Skeletal muscle tissue (tissue), 4 donors: ENCODE results near the gene CMTM3. TPM values are rescaled to one million over a fixed set of nuclear protein-coding genes. Genes with fewer than 3 reads are reported as not detected.
A peak's percentile ranks its signal among the peaks of the same experiment; 100 is the strongest.
"Not testable (repeated sequence)": the region's sequence is repeated elsewhere in the genome, so short reads cannot be mapped to it uniquely, and the experiment has no call there.

Source experiments
- H3K27ac ChIP-seq: one replicate; pipeline ENCODE4 v1.7.0; 2013; ENCODE audit warnings: mild to moderate bottlenecking, low read depth, low read length, inconsistent platforms
- H3K27me3 ChIP-seq, 3 donors: one replicate each; pipeline ENCODE4 v1.7.0; 2013; ENCODE audit warnings: low read length in 3 of 3; ENCODE audit not compliant: control insufficient read depth in 3 of 3, insufficient read depth in 3 of 3
- H3K36me3 ChIP-seq, 3 donors: one replicate each; pipeline ENCODE4 v1.7.0; 2013; ENCODE audit warnings: low read length in 3 of 3; ENCODE audit not compliant: control insufficient read depth in 3 of 3, insufficient read depth in 3 of 3
- H3K4me1 ChIP-seq, 3 donors: one replicate each; pipeline ENCODE4 v1.7.0; 2013; ENCODE audit warnings: low read length in 3 of 3, mild to moderate bottlenecking in 3 of 3; ENCODE audit not compliant: control insufficient read depth in 3 of 3, insufficient read depth in 3 of 3
- H3K4me3 ChIP-seq, 3 donors: one replicate each; pipeline ENCODE4 v1.7.0; 2013; ENCODE audit warnings: low read length in 3 of 3
- H3K9ac ChIP-seq, 3 donors: one replicate each; pipeline ENCODE4 v1.7.0; 2013; ENCODE audit warnings: low read length in 3 of 3, mild to moderate bottlenecking in 3 of 3, moderate library complexity in 2 of 3, low read depth in 1 of 3
- H3K9me3 ChIP-seq, 3 donors: one replicate each; pipeline ENCODE4 v1.7.0; 2013; ENCODE audit warnings: low read length in 3 of 3; ENCODE audit not compliant: control insufficient read depth in 3 of 3
- total RNA-seq: library from RNA; depleted of rRNA; stranded (reverse); fragments of >200 nt; gene quantifications from one replicate; pipeline ENCODE4 v1.2.3, GENCODE V29; 2014
- donor health status: Osteomylitis.

CMTM3 gene
- total RNA-seq, 1 donor from 2014 or later, result 23.0 TPM

GRCh38 chr16:66596559-66596958 is 7.9 kb upstream of the CMTM3 start:
- not testable (repeated sequence) for H3K27me3 ChIP-seq, H3K9ac ChIP-seq, H3K4me1 ChIP-seq, H3K4me3 ChIP-seq, H3K9me3 ChIP-seq, H3K27ac ChIP-seq, H3K36me3 ChIP-seq

DNA sequence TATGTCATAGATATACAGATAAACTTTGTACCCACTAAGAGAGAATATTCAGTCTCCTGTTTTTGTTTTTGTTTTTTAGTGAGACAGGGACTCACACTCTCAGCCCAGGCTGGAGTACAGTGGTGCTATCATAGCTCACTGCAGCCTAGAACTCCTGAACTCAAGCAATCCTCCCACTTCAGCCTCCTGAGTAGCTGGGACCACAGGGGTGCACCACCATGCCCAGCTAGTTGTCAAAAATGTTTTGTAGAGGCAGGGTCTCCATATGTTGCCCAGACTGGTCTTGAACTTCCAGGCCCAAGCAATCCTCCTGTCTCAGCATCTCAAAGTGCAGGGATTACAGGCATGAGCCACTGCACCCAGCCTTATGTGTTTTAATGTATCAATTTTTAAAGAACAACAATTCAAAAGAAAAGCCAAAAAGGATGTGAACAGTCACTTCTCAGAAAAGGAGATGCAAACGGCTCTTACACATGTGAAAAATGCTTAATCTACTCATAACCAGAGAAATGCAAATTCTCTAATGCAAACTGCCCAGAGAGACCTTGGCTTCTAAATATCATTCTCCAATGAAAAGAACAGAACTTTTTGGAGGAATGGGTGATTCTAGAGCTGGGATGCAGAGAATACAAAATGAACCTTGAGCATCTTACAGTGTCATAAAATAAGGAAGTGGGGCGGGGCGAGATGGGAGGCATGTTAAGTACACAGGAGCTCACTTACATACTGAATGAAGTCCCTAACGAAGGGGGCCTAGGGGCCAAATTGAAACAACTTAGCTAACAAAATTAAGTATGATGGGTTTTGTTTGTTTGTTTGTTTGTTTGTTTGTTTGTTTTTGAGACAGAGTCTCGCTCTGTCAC is 7.3 kb upstream of the CMTM3 start:
- Histone ChIP-seq H3K9me3 (no peaks in the 10 kb centered on the region), H3K4me1 (no peaks in the 10 kb centered on the region), H3K9ac (no peak overlapping the region), H3K36me3 (no peaks in the 10 kb centered on the region), H3K27me3 (peaks cover 3 to 7% (median 3%) of the 10 kb centered on the region in 3 donors), H3K27ac (no peak overlapping the region), H3K4me3 (no peak overlapping the region)

GRCh38 chr16:66598111-66598510 is 6.4 kb upstream of the CMTM3 start:
- no peaks in the 10 kb centered on the region for H3K36me3 ChIP-seq
- peaks cover 3 to 10% (median 6%) of the 10 kb centered on the region in 3 donors for H3K27me3 ChIP-seq
- no peaks in the 10 kb centered on the region for H3K4me1 ChIP-seq
- no peak overlapping the region for H3K27ac ChIP-seq
- H3K4me3 ChIP-seq, result no peak overlapping the region
- no peaks in the 10 kb centered on the region for H3K9me3 ChIP-seq
- H3K9ac ChIP-seq, result no peak overlapping the region

GRCh38 chr16:66599726-66600125 is 4.8 kb upstream of the CMTM3 start:
- H3K27ac ChIP-seq, result no peak overlapping the region
- H3K9me3 ChIP-seq, result no peaks in the 10 kb centered on the region
- H3K36me3 ChIP-seq, result no peaks in the 10 kb centered on the region
- H3K4me3 ChIP-seq, result no peak overlapping the region
- peaks cover 3 to 21% (median 18%) of the 10 kb centered on the region in 3 donors for H3K27me3 ChIP-seq
- H3K4me1 ChIP-seq, result peaks cover 5 to 9% (median 8%) of the 10 kb centered on the region in 3 donors
- H3K9ac ChIP-seq, result no peak overlapping the region

GRCh38 chr16:66600477-66600876 is 4.0 kb upstream of the CMTM3 start:
- no peak overlapping the region for H3K4me3 ChIP-seq
- no peaks in the 10 kb centered on the region for H3K36me3 ChIP-seq
- no peaks in the 10 kb centered on the region for H3K9me3 ChIP-seq
- H3K27me3 ChIP-seq, result peaks cover 3 to 21% (median 18%) of the 10 kb centered on the region in 3 donors
- H3K9ac ChIP-seq, result no peak overlapping the region
- peaks cover 5 to 9% (median 8%) of the 10 kb centered on the region in 3 donors for H3K4me1 ChIP-seq
- H3K27ac ChIP-seq, result no peak overlapping the region

- Histone ChIP-seq H3K9me3 (no peaks in the 10 kb centered on the region), H3K9ac (no peak overlapping the region), H3K4me1 (peaks cover 5 to 17% (median 13%) of the 10 kb centered on the region in 3 donors), H3K4me3 (no peak overlapping the region), H3K27ac (no peak overlapping the region), H3K27me3 (peaks cover 3 to 26% (median 18%) of the 10 kb centered on the region in 3 donors), H3K36me3 (no peaks in the 10 kb centered on the region)
These were observed 3.0 kb upstream of the CMTM3 start for GRCh38 chr16:66601471-66601870.

DNA sequence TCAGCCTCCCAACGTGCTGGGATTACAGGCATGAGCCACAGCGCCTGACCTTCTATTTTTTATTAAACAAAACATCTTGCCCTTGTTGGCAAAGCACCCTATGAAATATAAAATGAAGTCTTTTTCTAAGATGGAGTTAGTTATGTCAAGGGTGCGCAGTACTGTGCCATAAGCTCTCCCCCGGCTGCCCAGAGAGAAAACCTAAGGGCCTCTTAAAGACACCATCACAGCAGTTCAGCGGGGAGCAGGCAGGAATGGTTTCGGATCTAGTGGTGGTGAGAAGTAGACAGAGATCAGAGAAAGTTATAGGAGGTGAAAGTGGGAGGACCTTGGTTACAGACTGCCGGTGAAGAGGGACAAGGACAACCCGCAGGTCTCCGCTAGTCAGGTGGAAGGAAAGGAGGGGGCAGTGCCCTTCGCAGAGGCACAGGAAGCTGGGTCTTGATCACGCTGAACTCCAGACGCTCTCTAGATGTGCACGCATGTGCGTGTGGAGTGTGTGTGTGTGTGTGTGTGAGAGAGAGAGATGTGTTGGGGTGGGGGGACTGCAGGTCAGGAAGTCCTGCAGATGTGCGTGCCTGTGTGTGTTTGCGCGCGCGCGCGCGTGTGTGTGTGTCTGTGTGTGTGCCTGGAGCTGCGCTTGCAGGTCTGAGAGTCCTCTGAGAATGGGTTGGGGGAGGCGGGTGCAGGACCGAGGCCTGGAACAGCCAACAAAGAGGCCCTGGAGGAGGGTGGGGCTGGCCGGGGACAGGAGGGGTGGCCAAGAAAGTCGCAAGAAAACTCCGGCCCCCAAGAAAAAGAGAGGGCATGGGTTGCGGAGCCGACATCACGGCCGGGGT is 748 bp upstream of the CMTM3 start:
- peak overlapping the region; percentile 54 to 71 (median 70) for H3K4me3 ChIP-seq
- peaks cover 3 to 26% (median 18%) of the 10 kb centered on the region in 3 donors for H3K27me3 ChIP-seq
- peaks cover 14 to 24% (median 22%) of the 10 kb centered on the region in 3 donors for H3K4me1 ChIP-seq
- no peaks in the 10 kb centered on the region for H3K36me3 ChIP-seq
- no peaks in the 10 kb centered on the region for H3K9me3 ChIP-seq
- peak overlapping the region; percentile 19 for H3K27ac ChIP-seq
- peak overlapping the region; percentile 53 to 73 (median 61) for H3K9ac ChIP-seq

DNA sequence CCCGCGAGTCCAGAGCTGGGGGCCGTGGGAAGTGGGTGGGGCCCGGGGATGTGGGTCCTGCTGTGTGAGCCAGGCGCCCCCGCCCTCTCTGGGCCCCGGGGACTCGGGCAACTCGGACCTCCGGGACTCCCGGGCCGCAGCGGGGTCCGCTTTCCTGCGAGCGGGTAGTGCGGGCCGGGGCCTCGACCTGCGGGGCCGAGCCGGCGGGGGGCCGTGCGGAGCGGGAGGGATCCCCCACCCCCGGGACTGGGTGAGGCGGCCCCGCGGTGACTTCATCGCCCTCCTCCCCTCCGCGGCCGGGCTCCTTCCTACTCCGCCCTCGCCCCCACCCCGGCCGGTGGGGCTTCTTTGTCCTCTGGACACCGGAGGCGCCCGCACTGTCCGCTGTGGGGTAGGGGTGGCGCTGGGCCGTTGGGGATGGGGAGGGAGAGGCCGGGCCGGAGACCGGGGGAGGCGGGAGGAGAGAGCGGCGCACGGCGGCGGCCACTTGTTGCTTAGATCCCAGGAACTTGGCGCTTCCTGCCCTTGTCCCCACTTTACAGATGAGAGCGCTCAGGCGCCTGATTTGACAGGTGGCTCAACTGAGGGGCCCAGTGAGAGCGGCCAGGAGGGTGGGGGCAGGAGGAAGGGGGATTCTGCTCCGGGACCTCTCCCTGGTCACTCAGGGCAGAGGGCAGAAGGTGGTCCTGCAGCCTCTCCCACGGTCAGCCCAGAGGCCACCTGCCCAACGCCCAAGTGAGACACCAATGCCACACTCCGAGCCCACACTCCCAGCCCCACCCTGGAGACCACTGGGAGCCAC is 874 bp downstream of the CMTM3 start:
- peak overlapping the region; percentile 68 for H3K27ac ChIP-seq
- H3K36me3 ChIP-seq, result peaks cover 6 to 8% (median 7%) of the 10 kb centered on the region in 3 donors
- H3K9ac ChIP-seq, result peak overlapping the region; percentile 33 to 62 (median 54)
- H3K27me3 ChIP-seq, result peaks cover 3 to 26% (median 18%) of the 10 kb centered on the region in 3 donors
- H3K4me3 ChIP-seq, result peak overlapping the region; percentile 49 to 60 (median 49)
- H3K4me1 ChIP-seq, result peaks cover 18 to 28% (median 25%) of the 10 kb centered on the region in 3 donors
- no peaks in the 10 kb centered on the region for H3K9me3 ChIP-seq

DNA sequence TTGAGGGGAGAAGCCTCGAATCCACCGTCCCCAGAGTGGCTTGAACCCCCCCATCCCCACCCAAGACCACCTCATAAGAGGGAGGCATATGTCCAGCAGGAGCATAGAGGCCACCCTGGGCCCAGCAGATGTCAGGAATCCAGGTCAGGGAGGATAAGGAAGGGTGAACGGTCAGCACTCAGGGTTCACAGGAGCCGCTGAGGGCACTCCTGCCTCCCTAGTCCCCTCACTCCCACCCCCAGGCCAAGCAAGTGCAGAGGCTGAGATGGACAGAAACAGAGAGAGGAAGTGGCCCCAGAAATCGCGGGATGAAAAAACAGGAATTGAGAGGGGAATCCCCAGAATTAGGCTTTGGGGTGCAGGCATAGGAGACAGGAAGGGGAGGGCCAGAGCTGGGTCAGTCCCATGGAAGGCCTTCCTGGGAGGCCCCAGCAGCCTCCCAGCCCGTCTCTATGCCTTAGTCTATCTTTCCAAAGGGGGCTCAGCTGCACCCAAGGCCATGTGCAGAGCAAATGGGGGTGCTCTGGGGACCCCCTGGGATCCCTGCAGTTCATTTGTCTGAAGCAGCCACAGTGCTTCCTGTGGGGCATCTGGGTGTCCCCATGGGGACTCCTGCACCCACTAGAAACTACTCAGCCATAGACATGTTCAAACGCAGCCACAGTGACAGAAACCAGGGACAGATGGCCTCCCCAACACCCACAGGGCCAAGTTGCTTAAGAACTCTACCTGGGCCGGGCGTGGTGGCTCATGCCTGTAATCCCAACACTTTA is 1.7 kb downstream of the CMTM3 start:
- peaks cover 6 to 12% (median 8%) of the 10 kb centered on the region in 3 donors for H3K36me3 ChIP-seq
- H3K4me1 ChIP-seq, result peaks cover 18 to 28% (median 25%) of the 10 kb centered on the region in 3 donors
- no peaks in the 10 kb centered on the region for H3K9me3 ChIP-seq
- H3K27ac ChIP-seq, result peak overlapping the region; percentile 68
- peak overlapping the region; percentile 41 to 60 (median 49) for H3K4me3 ChIP-seq
- H3K9ac ChIP-seq, result peak overlapping the region; percentile 33 to 62 (median 54)
- H3K27me3 ChIP-seq, result peaks cover 3 to 19% (median 17%) of the 10 kb centered on the region in 3 donors
